ENCODE measurements around the gene RBL2.
"Not testable (repeated sequence)": the region's sequence is repeated elsewhere in the genome, so short reads cannot be mapped to it uniquely, and the experiment has no call there.

The RBL2 gene, protein sequence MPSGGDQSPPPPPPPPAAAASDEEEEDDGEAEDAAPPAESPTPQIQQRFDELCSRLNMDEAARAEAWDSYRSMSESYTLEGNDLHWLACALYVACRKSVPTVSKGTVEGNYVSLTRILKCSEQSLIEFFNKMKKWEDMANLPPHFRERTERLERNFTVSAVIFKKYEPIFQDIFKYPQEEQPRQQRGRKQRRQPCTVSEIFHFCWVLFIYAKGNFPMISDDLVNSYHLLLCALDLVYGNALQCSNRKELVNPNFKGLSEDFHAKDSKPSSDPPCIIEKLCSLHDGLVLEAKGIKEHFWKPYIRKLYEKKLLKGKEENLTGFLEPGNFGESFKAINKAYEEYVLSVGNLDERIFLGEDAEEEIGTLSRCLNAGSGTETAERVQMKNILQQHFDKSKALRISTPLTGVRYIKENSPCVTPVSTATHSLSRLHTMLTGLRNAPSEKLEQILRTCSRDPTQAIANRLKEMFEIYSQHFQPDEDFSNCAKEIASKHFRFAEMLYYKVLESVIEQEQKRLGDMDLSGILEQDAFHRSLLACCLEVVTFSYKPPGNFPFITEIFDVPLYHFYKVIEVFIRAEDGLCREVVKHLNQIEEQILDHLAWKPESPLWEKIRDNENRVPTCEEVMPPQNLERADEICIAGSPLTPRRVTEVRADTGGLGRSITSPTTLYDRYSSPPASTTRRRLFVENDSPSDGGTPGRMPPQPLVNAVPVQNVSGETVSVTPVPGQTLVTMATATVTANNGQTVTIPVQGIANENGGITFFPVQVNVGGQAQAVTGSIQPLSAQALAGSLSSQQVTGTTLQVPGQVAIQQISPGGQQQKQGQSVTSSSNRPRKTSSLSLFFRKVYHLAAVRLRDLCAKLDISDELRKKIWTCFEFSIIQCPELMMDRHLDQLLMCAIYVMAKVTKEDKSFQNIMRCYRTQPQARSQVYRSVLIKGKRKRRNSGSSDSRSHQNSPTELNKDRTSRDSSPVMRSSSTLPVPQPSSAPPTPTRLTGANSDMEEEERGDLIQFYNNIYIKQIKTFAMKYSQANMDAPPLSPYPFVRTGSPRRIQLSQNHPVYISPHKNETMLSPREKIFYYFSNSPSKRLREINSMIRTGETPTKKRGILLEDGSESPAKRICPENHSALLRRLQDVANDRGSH
- total RNA-seq, result 33.0 to 113 (median 69.6) reads per million in 17 experiments

DNA sequence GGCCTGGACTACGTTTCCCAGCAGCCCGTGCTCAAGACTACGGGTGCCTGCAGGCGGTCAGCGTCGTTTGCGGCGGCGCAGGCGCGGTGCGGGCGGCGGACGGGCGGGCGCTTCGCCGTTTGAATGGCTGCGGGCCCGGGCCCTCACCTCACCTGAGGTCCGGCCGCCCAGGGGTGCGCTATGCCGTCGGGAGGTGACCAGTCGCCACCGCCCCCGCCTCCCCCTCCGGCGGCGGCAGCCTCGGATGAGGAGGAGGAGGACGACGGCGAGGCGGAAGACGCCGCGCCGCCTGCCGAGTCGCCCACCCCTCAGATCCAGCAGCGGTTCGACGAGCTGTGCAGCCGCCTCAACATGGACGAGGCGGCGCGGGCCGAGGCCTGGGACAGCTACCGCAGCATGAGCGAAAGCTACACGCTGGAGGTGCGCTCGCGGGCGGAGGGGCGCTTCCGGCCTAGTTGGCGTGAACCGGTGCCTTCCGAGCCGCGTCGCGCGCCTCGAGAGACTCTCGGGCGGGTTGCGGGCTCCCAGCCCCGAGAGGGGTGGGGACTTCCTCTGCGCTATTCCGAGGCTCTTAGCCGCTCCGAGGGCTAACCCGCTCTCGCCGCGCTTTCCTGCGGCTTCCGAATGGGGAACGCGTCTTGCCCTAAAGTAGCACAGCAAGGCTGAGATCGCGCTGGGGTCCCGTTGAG lies at the start of gene RBL2:
Gene RBL2 (plus strand): TSS at position 95 of the 689 bp plus-strand sequence. CDS start 86 bp downstream, at position 181.
- peak; percentile 85 to 94 (median 89) for DNase-seq

DNA sequence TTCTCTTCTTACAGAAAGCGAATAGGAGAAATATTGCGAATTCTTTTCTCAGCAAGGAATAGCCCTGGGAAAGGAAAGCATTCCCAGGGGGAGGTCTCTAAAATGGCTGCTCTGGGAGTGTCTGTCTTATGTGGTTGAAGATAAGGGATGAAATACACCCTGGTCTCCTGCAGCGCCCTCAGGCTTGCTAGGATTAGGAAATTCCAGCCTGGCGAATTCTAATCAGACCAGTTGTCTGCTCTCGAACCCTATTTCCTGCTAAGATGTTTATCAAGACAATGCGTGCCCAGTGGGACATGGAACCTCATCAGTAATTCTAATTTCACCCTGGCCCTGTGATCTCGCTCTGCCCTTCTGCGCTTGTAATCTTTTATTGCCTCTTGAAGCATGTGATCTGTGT lies 49.7 kb upstream of the RBL2 start:
- DNase-seq, result not testable (repeated sequence)

DNA sequence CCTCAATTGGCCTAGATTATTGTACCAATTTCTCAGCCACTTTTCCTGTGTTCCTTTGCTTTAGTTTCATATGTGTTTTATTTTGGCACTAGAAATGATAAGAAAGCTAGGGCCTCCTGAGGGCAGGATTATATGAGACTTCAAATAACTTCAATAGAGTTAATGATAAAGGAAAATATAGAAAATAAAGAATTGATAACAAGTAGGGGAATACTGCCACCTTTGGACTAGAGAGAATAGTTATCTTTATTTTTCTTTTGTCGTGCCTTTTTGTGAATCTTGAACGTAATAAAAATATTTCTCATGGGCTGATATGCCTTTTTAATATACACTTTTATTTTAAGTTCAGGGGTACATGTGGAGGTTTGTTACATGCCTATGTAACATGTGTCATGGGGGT lies 29.3 kb upstream of the RBL2 start:
- peak in 1 of 4 experiments; percentile 22 for DNase-seq

DNA sequence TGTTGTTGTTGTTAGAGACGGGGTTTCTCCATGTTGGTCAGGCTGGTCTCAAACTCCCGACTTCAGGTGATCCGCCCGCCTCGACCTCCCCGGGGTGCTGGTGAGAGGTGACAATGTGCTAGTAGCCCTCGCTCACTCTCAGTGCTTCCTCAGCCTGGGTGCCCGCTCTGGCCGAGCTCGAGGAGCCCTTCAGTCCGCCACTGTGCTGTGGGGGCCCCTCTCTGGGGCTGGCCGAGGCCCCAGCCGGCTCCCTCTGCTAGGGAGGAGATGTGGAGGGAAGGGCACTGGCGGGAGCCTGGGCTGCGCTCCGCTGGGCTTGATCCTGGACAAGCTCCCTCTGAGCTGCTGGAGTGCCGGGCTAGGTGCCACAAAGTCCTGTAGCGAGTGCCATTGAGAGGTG lies 21.7 kb upstream of the RBL2 start:
- DNase-seq, result no peak

DNA sequence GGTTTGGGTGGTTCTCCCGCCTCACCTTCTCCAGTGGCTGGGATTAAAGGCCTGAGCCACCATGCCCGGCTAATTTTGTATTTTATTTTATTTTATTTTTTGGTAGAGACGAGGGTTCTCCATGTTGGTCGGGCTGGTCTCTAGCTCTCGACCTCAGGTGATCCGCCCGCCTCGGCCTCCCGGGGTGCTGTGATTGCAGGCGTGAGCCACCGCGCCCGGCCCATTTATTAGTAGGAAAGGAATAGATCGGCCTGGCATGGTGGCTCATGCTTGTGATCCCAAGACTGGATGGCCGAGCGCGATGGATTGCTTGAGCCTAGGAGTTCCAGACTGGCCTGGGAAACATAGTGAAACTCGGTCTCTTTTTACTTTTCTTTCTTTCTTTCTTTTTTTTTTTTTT lies 20.4 kb upstream of the RBL2 start:
- DNase-seq, result no peak

DNA sequence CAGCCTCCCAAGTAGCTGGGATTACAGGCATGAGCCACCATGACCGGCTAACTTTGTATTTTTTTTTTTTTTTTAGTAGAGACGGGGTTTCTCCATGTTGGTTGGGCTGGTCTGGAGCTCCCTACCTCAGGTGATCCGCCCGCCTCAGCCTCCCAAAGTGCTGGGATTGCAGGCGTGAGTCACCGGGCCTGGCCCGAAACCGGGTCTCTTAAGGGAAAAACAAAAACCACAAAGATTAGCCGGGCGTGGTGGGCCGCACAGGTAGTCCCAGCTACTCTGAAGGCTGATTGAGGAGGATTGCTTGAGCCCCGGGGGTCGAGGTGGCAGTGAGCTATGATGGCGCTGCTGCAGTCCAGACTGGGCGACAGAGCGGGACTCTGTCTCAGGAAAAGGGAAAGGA lies 19.9 kb upstream of the RBL2 start:
- DNase-seq, result no peak

DNA sequence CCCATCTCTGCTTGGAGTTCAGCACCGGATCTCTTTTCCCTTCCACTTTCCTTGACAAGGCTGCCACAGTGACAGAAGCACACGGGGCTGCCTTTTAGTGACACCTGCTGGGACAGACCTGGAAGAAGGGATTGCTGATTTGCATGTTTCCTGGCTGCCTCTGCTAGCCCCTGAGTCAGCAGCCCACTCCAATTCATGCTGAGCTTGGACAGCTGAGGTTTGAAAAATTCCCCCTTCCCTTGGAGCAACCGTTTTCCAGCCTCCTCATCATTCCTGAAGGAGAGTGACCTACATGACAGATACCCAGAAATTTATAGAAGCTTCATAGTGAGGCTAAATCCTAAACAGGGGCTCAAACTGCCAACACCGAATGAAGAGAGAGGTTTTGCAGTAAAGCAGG lies 18.8 kb upstream of the RBL2 start:
- DNase-seq, result no peak

DNA sequence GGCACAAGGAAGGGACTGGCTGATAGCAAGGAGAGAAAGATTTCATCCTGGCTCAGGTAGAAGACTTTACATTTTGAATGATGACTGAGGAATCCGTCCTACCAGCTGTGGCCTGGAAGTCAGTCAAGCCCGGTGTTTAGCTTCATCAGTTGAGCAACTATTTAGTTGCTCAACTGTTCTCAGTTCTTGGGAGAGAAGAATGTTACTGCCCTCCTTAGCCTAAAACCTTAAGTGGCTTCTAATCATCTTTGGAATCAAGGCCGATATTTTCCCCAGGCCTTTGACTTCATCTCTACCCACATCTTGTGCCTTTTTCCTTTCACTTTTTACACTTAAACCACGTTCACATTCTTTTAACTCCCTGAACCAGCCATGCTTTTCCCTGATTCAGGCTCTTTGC lies 17.3 kb upstream of the RBL2 start:
- peak in 1 of 4 experiments; percentile 4 for DNase-seq

DNA sequence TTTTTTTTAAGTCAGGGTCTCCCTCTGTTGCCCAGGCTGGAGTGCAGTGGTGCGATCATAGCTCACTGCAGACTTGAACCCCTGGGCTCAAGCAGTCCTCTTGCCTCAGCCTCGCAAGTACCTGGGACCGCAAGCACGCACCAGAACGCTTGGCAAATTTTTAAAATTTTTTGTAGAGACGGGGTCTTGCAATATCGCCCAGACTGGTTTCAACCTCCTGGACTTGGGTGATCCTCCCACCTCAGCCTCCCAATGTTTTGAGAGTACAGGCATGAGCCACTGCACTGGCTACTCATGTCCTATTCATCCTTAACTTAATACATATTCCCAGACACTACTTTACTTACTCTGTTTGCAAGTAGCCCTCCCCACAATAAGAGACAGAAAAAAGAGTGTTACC lies 16.3 kb upstream of the RBL2 start:
- no peak for DNase-seq

DNA sequence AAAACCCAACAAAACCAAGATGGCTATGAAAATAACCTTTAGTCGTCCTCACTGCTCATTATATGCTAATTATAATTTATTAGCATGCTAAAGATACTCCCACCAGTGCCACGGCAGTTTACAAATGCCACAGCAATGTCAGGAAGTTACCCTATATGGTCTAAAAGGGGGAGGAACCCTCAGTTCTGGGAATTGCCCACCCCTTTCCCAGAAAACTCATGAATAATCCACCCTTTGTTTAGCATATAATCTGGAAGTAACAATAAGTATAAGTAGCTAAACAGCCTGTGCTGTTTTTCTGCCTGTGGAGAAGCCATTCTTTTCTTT lies 14.9 kb upstream of the RBL2 start:
- not testable (repeated sequence) for DNase-seq

DNA sequence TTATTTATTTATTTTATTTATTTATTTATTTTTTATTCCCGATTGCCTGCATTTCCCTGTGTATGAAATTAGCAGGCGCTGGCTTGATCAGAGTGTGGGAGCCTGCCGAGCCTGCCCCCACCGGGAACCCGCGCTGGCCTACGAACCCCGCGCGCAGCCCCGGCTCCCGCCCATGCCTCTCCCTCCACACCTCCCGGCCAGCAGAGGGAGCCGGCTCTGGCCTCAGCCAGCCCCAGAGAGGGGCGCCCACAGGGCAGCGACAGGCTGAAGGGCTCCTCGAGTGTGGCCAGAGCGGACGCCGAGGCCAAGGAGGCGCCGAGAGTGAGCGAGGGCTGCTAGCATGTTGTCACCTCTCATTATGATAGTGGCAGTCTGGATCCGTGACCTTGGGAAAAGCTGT lies 13.0 kb upstream of the RBL2 start:
- no peak for DNase-seq

DNA sequence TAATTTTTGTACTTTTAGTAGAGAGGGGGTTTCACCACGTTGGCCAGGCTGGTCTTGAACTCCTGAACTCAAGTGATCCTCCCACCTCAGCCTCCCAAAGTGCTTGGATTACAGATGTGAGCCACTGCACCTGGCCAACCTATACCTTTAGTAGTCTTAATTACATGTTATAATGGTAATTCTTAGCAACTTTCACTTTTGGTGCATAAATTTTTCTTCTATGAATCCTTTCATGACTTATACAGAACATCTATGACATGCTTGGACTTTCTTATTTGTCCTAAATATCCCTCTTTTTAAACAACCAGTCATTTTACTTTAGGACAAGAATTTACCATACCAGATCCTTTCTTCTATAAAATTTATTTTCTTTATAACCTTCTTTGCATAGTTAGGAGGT lies 10.3 kb upstream of the RBL2 start:
- DNase-seq, result not testable (repeated sequence)

DNA sequence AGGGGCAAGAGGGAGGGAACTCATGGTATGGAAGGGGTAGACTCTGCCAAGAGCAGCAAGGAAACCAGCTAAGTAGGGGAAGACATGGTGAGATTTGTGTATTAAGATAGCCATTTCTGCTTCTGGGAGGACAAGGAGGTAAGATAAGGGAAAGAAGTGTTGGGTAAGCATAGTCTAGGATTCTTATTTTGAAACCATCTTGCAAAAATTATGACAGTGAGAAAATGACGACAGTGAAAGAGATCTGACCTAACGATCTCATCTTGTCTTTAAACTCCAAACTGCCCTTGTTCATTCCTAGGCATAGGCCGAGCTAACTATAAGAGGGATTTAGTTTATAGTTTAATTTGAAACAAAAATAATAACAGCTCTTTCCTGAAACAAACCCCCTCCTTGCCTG lies 5.6 kb upstream of the RBL2 start:
- DNase-seq, result no peak

DNA sequence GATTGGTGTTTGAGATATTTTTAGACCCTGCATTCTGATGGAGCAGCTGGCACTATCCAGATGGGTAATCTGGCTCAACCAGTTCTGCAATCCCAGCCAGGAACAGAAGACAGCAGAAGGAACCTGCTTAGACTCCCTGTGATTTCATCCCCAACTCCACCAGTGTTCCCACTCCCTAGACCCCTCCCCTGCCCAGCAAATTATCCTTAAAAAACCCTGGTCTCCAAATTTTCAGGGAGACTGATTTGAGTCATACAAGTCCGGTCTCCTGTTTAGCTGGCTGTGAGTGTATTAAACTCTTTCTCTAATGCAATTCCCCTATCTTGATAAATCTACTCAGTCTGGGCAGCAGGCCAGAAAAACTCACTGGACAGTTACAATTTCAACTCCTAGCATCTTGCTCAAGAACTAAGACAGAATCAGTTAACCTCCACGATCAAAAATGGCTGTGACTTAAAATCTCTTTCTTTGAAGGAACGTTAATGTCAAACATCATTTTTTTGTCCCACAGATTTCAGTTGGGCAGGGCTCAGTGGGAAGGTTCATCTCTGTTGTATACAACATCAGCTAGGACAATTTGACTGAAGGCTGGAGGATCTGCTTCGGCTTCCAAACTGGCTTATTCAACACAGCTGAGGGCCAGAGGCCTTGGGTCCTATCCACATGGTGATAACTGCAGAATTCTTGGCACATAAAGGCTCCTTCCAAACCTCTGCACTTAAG lies 4.9 kb upstream of the RBL2 start:
- no peak for DNase-seq

DNA sequence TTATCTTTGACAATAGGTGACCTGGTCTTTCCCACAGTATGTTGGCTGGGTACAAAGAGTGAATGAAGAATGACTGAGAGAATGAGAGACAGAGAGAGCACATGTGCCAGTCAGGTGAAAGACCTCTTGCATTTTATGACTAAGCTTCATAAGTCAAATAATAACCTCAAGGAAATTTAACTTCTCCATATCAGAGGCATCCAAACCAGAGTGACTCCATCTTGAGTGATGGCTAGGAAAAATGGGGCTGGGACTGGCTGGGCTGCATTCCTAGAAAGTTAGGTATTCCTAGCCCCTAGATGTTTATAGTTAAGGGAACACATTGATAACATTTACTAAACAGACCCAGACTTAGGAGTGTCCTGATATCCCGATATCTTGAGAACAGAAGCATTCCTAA lies 3.9 kb upstream of the RBL2 start:
- DNase-seq, result no peak

DNA sequence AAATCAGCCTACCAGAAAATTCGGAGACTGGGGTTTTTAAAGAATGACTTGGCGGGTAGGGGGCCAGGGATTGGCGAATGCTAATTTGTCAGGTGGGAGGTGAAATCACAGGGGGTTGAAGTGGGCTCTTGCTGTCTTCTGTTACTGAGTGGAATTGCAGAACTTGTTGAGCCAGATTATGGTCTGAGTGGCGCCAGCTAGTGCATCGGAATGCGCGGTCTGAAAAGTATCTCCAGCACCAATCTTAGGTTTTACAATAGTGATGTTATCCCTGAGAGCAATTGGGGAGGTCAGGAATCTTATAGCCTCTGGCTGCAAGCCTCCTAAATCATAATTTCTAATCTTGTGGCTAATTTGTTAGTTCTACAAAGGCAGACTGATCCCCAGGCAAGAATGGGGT lies 762 bp upstream of the RBL2 start:
- peak in 2 of 4 experiments; percentile 4 for DNase-seq

DNA sequence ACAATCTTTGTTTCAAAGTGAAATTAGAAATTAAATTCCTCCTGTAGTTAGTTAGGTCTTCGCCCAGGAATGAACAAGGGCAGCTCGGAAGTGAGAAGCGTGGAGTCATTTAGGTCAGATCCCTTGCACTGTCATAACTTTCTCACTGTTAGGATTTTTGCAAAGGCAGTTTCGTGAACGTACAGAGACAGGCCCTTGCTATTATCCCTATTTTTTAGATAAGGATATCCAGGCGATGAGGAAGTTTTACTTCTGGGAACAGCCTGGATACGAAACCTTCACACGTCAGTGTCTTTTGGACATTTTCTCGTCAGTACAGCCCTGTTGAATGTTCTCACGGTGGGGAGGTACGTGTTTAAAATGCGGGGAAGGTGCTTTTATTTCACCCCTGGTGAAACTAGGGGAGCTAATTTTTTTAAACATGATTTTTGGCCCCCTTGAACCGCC lies 318 bp upstream of the RBL2 start:
- DNase-seq, result peak in 1 of 4 experiments; percentile 4

DNA sequence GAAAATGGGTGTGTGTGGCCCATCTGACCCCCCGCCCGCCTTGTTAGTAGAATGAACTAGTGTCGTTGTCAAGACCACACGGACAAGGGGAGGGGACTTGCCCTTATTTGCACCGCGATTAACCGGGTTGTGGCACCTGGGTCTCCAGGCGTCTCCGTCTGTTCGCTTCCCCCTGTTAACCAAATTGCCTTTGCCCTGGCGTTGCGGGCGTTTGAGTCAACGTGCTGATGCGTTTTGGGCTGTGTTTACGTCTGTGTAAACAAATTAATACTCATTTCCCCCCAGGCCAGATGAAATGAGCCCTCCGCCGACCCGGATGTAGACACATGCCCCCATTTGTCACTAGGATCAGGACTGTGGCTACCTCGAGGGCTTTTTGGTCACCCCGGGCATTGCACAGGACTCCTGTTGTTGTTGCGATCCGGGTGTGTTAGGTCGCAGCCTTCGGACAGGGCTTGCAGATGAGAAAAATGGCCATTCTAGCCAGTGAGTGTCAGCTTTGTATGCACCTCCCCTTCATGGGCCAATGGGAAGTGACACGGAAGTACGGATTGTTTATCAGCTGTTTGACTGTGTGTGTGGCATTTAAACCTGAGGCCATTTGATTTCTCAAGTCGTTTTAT lies 906 bp downstream of the RBL2 start:
- peak; percentile 85 to 93 (median 88) for DNase-seq

DNA sequence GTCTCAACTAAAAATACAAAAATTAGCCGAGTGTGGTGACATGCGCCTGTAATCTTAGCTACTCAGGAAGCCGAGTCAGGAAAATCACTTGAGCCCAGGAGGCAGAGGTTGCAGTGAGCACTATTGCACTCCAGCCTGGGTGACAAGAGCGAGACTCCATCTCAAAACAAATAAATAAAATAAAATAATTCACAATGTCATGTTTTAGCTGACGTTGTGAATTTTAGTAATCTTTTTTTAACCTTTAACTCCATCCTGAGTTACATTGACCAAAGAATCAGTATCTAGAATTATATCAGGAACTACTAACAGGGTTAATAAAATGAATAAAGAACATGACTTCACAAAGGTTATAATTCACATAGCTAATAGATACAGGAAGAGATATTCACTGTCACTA lies 5.9 kb downstream of the RBL2 start:
- DNase-seq, result no peak

DNA sequence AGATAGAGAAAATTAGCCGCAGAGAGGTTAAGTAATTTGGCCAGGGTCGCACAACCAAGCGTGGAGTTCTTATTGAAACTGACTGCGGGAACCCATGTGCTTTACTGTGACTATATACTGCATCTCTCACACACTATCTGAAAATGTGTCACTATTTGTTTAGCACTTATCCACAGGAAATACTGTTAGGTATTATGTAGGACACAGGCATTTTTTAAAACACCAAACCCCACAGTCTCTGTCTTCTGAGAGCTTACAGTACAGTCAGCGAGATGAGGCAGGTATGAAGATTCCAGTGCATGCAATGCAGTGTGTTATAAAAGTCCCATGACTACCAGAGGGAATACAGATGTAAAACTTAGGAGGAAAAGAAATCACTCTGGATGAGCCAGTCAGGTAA lies 11.3 kb downstream of the RBL2 start:
- DNase-seq, result no peak

DNA sequence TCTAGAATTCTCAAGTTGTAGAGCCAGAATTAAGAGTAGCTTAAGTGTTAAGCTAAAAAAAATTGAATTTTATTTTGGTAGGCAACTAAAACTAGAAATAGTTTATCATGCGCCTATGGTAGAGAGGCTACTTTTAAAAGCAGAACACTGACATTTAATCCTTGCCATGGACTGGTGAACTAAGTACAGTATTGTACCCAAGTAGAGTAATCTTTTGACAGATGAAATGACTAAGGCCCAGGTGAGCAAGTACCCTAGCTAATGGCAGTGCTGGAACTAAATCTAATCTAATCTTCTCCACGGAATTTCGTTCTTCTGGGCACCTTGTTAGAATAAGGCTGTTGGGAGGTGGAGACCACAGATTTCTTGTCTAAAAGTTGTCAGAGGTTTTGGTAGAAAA lies 11.8 kb downstream of the RBL2 start:
- DNase-seq, result no peak

Data from suppressor macrophage (primary cell).